Measurements from ENCODE around the gene OXLD1.

Gene OXLD1

GRCh38 chr17:81616877-81617276 lies 49.5 kb downstream of the OXLD1 start:
- DNase-seq (ENCODE audit: low read depth, low spot score), result no peak

DNA sequence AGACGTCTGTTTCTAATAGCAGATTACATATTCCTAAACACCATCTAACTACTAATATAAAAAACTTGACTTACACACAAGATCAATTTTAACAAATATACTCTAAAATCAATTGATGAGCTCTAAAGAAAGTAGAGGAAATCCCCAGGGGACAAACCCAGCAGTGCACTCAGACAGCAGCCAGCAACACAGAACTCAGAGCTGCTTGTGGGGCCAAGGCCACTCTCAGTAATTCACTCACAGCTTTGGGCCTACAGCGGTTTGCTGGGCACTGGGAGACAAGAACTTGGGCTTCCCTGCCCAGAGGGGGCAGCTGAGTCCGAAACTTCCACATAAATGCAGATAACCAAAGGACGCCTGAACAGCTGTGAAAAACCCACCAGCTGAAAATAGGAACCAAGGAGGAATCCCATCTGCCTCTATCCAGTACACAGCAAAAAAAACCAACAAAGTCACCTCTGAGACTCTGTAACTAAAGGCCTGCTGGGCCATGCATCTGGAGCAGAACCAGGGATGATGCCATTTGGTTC lies 50.9 kb downstream of the OXLD1 start:
- DNase-seq (ENCODE audit: low read depth, low spot score), result no peak
